ENCODE results near the gene CCZ1B.
"Not testable (repeated sequence)": the region's sequence is repeated elsewhere in the genome, so short reads cannot be mapped to it uniquely, and the experiment has no call there.

The CCZ1B gene

GRCh38 chr7:6826151-6826550 lies at the start of gene CCZ1B:
TSS of gene CCZ1B (minus strand) at chr7:6826275. CDS start at chr7:6826197, 78 bp downstream.
- peak in 1 of 2 experiments; percentile 42 for DNase-seq

GRCh38 chr7:6875022-6875421 lies 48.9 kb upstream of the CCZ1B start:
- DNase-seq = not testable (repeated sequence)

- DNase-seq = not testable (repeated sequence)
Observed at GRCh38 chr7:6872246-6872945, 46.3 kb upstream of the CCZ1B start.

GRCh38 chr7:6871421-6872144 lies 45.5 kb upstream of the CCZ1B start:
- DNase-seq = not testable (repeated sequence)

GRCh38 chr7:6864751-6865150 lies 38.7 kb upstream of the CCZ1B start:
- not testable (repeated sequence) for DNase-seq

- DNase-seq = not testable (repeated sequence)
Observed at GRCh38 chr7:6864188-6864587, 38.1 kb upstream of the CCZ1B start.

- not testable (repeated sequence) for DNase-seq
Observed at GRCh38 chr7:6862876-6863275, 36.8 kb upstream of the CCZ1B start.

GRCh38 chr7:6857721-6858314 lies 31.7 kb upstream of the CCZ1B start:
- not testable (repeated sequence) for DNase-seq

GRCh38 chr7:6855563-6856131 lies 29.6 kb upstream of the CCZ1B start:
- not testable (repeated sequence) for DNase-seq

GRCh38 chr7:6854747-6855562 lies 28.9 kb upstream of the CCZ1B start:
- not testable (repeated sequence) for DNase-seq

- not testable (repeated sequence) for DNase-seq
Observed at GRCh38 chr7:6853681-6854080, 27.6 kb upstream of the CCZ1B start.

- not testable (repeated sequence) for DNase-seq
Observed at GRCh38 chr7:6849127-6849526, 23.1 kb upstream of the CCZ1B start.

GRCh38 chr7:6847751-6848150 lies 21.7 kb upstream of the CCZ1B start:
- not testable (repeated sequence) for DNase-seq

GRCh38 chr7:6845971-6846449 lies 19.9 kb upstream of the CCZ1B start:
- not testable (repeated sequence) for DNase-seq

- not testable (repeated sequence) for DNase-seq
Observed at GRCh38 chr7:6843654-6844053, 17.6 kb upstream of the CCZ1B start.

GRCh38 chr7:6843092-6843491 lies 17.0 kb upstream of the CCZ1B start:
- DNase-seq = not testable (repeated sequence)

- not testable (repeated sequence) for DNase-seq
Observed at GRCh38 chr7:6842278-6842921, 16.3 kb upstream of the CCZ1B start.

- DNase-seq = not testable (repeated sequence)
Observed at GRCh38 chr7:6837081-6837480, 11.0 kb upstream of the CCZ1B start.

- DNase-seq = not testable (repeated sequence)
Observed at GRCh38 chr7:6835521-6835920, 9.4 kb upstream of the CCZ1B start.

- no peak for DNase-seq
Observed at GRCh38 chr7:6833636-6834035, 7.6 kb upstream of the CCZ1B start.

- DNase-seq = no peak
Observed at GRCh38 chr7:6831018-6831725, 5.1 kb upstream of the CCZ1B start.

All from NCI-H187 (cell line).